Smooth muscle cell (in vitro differentiated cells): Measurements from ENCODE around the gene IRF8. TPM values are rescaled to one million over a fixed set of nuclear protein-coding genes. Genes with fewer than 3 reads are reported as not detected.

Experiments
- DNase-seq: peaks from one replicate; lab custom pipeline; 2025; ENCODE audit not compliant: unreplicated experiment; lab: John Stamatoyannopoulos, UW
- H2AFZ ChIP-seq: fragments of 200-600 bp; sonication (generic); 2 replicates; pipeline ENCODE4 v1.6.0; 2016; ENCODE audit warnings: antibody characterized with exemption, low read depth, mild to moderate bottlenecking
- H3F3A ChIP-seq: fragments of 200-600 bp; sonication (generic); 2 replicates; pipeline ENCODE4 v1.6.0; 2017; ENCODE audit warnings: antibody characterized with exemption, low read depth
- H3K27ac ChIP-seq: fragments of 200-600 bp; sonication (generic); 2 replicates; pipeline ENCODE4 v1.5.1; 2016; ENCODE audit warnings: low read depth, mild to moderate bottlenecking
- H3K27me3 ChIP-seq: fragments of 200-600 bp; sonication (generic); 2 replicates; pipeline ENCODE4 v1.6.1; 2016; ENCODE audit warnings: low read depth, mild to moderate bottlenecking
- H3K36me3 ChIP-seq: fragments of 200-600 bp; sonication (generic); 2 replicates; pipeline ENCODE4 v1.5.1; 2016; ENCODE audit warnings: low read depth
- H3K4me1 ChIP-seq: fragments of 200-600 bp; sonication (generic); 2 replicates; pipeline ENCODE4 v1.5.1; 2016; ENCODE audit warnings: low read depth
- H3K4me2 ChIP-seq: fragments of 200-600 bp; sonication (generic); 2 replicates; pipeline ENCODE4 v1.6.0; 2016; ENCODE audit warnings: mild to moderate bottlenecking
- H3K4me3 ChIP-seq: fragments of 200-600 bp; sonication (generic); 2 replicates; pipeline ENCODE4 v1.5.1; 2016; ENCODE audit warnings: mild to moderate bottlenecking
- H3K79me2 ChIP-seq: fragments of 200-600 bp; sonication (generic); 2 replicates; pipeline ENCODE4 v1.6.0; 2016; ENCODE audit warnings: low read depth, mild to moderate bottlenecking
- H3K9ac ChIP-seq: fragments of 200-600 bp; sonication (generic); 2 replicates; pipeline ENCODE4 v1.6.0; 2016; ENCODE audit warnings: low read depth
- H3K9me3 ChIP-seq: fragments of 200-600 bp; sonication (generic); replicated peaks from 2 replicates; pipeline ENCODE4 v1.5.1; 2016; ENCODE audit warnings: low read depth
- H4K20me1 ChIP-seq: fragments of 200-600 bp; sonication (generic); 2 replicates; pipeline ENCODE4 v1.6.0; 2016; ENCODE audit warnings: low read depth
- CTCF ChIP-seq: fragments of 200-600 bp; sonication (generic); IDR thresholded peaks from 2 replicates; pipeline ENCODE4 v1.5.1; 2017; ENCODE audit warnings: borderline replicate concordance, mild to moderate bottlenecking, antibody characterized with exemption; ENCODE audit not compliant: insufficient read depth, poor library complexity, severe bottlenecking
- WGBS: methylation state at CpG from one replicate; pipeline ENCODE4 v1.1.7; 2016; ENCODE audit warnings: low lambda C conversion rate; 5-methylcytosine and 5-hydroxymethylcytosine counted together
- polyA plus RNA-seq: library from polyadenylated mRNA; unstranded; fragments of >200 nt; fragmentation: Nextera tagmentation; extraction: Ambion mirVana; gene quantifications from 2 replicates; pipeline ENCODE4 v1.2.1, GENCODE V29; 2016
- total RNA-seq: library from RNA; depleted of rRNA; stranded (reverse); fragments of >200 nt; gene quantifications from 2 replicates; pipeline ENCODE4 v1.2.3, GENCODE V29; 2014

Gene IRF8
- total and polyA plus RNA-seq, 2 experiments from 2014 or later = 0.88 to 3.4 TPM

DNA sequence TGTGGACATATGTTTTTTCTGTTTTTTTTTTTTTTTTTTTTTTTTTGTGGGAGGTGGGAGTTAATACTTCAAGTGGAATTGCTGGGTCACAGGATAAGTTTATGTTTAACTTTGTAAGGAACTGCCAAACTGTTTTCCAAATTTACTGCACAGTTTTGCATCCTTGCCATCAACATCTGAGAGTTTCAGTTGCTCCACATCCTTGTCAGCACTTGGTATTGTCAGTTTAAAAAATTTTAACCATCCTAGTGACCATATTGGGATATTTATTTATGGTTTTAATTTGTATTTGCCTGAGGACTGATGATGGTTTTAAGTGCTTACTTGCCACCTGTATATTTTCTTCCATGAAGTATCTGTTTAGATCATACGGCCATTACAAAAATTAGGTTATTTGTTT lies 34.0 kb upstream of the IRF8 start:
- no peak for TF ChIP-seq CTCF
- Histone ChIP-seq H3F3A (no peaks in the 10 kb centered on the region), H3K4me1 (no peaks in the 10 kb centered on the region), H3K79me2 (no peaks in the 10 kb centered on the region), H3K27ac (no peak overlapping the region), H4K20me1 (no peaks in the 10 kb centered on the region), H3K4me3 (no peak overlapping the region), H3K9me3 (no peaks in the 10 kb centered on the region), H3K9ac (no peak overlapping the region), H3K4me2 (no peak overlapping the region), H3K36me3 (no peaks in the 10 kb centered on the region), H3K27me3 (no peaks in the 10 kb centered on the region), H2AFZ (no peak overlapping the region)
- DNase-seq = no peak
- WGBS = 96% methylated on average over 1 of the region's 1 CpG

GRCh38 chr16:85867189-85867588 lies 31.8 kb upstream of the IRF8 start:
- Histone ChIP-seq H3K9ac (no peak overlapping the region), H3K36me3 (no peaks in the 10 kb centered on the region), H3F3A (no peaks in the 10 kb centered on the region), H4K20me1 (no peaks in the 10 kb centered on the region), H3K9me3 (no peaks in the 10 kb centered on the region), H3K4me3 (no peak overlapping the region), H3K27me3 (no peaks in the 10 kb centered on the region), H3K4me2 (no peak overlapping the region), H3K27ac (no peak overlapping the region), H3K79me2 (no peaks in the 10 kb centered on the region), H2AFZ (no peak overlapping the region), H3K4me1 (no peaks in the 10 kb centered on the region)
- 86% methylated on average over 2 of the region's 2 CpGs for WGBS
- no peak for DNase-seq
- TF ChIP-seq CTCF = no peak

DNA sequence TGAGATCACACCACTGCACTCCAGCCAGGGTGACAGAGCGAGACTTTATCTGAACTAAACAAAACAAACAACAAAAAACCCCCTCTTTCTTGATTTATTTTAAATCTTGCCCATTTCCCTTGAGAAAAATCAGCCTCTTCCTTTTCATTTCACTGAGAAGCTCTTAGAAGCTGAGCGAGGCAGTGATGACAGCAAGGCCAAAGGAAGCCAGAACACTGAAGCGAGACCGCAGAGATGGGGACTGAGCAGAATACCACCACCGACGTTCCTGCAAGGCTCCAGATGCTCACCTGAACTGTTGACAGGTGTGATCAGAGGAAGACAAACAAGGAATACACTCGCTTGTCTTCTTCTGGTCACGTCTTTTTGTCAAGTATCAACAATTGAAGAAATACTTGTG lies 30.5 kb upstream of the IRF8 start:
- H3K79me2 ChIP-seq = no peaks in the 10 kb centered on the region
- no peak overlapping the region for H3K4me2 ChIP-seq
- H3F3A ChIP-seq = no peaks in the 10 kb centered on the region
- H3K4me1 ChIP-seq = no peaks in the 10 kb centered on the region
- no peaks in the 10 kb centered on the region for H4K20me1 ChIP-seq
- no peaks in the 10 kb centered on the region for H3K27me3 ChIP-seq
- TF ChIP-seq CTCF = no peak
- 89% methylated on average over 8 of the region's 8 CpGs for WGBS
- H3K27ac ChIP-seq = no peak overlapping the region
- no peak overlapping the region for H3K9ac ChIP-seq
- DNase-seq = no peak
- H3K4me3 ChIP-seq = no peak overlapping the region
- H3K9me3 ChIP-seq = no peaks in the 10 kb centered on the region
- H2AFZ ChIP-seq = no peak overlapping the region
- no peaks in the 10 kb centered on the region for H3K36me3 ChIP-seq

DNA sequence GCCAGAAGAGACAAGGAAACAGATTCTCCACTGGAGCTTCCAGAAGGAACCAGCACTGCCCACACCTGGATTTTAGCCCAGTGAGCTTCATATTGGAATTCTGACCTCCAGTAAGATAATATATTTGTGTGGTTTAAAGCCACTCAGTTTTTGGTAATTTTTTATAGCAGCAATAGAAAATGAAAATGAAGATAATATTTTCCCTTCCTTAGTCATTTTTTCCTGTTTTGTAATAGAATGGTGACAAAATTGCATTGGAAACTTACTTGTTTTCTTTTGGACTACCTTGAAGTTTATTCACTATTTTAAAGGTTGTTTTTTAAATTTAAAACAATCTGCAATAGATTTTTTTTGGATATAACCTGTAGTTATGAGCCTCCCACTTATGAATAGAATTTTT lies 29.8 kb upstream of the IRF8 start:
- H3K4me1 ChIP-seq = no peaks in the 10 kb centered on the region
- no peak for TF ChIP-seq CTCF
- no peaks in the 10 kb centered on the region for H3K79me2 ChIP-seq
- H3F3A ChIP-seq = no peaks in the 10 kb centered on the region
- no peak overlapping the region for H3K4me2 ChIP-seq
- H3K27ac ChIP-seq = no peak overlapping the region
- H3K9me3 ChIP-seq = no peaks in the 10 kb centered on the region
- no peak for DNase-seq
- H3K36me3 ChIP-seq = no peaks in the 10 kb centered on the region
- H3K4me3 ChIP-seq = no peak overlapping the region
- H2AFZ ChIP-seq = no peak overlapping the region
- no peaks in the 10 kb centered on the region for H4K20me1 ChIP-seq
- no peaks in the 10 kb centered on the region for H3K27me3 ChIP-seq
- H3K9ac ChIP-seq = no peak overlapping the region
